GM23248 (cell line): Measurements from ENCODE around the gene COL8A1.

Experiments used
- EZH2 ChIP-seq: fragments of 200-600 bp; sonication (generic); IDR thresholded peaks from 2 replicates; pipeline ENCODE4 v1.6.1; 2018; ENCODE audit warnings: antibody characterized with exemption, mild to moderate bottlenecking; ENCODE audit not compliant: insufficient read depth, poor library complexity, severe bottlenecking
- EZH2phosphoT487 ChIP-seq: fragments of 200-600 bp; sonication (generic); IDR thresholded peaks from 2 replicates; pipeline ENCODE4 v1.6.1; 2018; ENCODE audit warnings: antibody characterized with exemption, moderate library complexity, mild to moderate bottlenecking, low read depth; ENCODE audit not compliant: insufficient read depth

DNA sequence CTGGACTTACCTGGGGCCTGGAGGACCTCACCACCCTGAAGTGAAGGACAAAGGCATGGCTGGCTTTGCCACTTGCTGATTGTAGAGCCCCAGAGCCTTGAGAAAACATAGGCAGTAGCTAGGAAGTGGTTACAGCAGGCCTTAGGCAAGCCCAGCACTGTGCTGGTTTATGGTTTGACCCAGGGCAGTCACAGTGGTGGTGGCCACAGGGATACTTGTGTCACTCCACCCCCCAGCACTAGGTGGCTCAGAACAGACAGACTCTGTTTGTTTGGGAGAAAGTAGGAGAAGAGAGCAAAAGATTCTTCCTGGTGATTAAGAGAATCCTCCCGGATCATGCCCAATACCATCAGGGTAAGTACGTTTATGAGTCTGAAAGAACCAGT is 13.2 kb upstream of the COL8A1 start:
- TF ChIP-seq EZH2 (no peak), EZH2phosphoT487 (no peak)
